ENCODE measurements around the gene OR2A12.
"Not testable (repeated sequence)": the region's sequence is repeated elsewhere in the genome, so short reads cannot be mapped to it uniquely, and the experiment has no call there.

OR2A12 gene, protein sequence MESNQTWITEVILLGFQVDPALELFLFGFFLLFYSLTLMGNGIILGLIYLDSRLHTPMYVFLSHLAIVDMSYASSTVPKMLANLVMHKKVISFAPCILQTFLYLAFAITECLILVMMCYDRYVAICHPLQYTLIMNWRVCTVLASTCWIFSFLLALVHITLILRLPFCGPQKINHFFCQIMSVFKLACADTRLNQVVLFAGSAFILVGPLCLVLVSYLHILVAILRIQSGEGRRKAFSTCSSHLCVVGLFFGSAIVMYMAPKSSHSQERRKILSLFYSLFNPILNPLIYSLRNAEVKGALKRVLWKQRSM

DNA sequence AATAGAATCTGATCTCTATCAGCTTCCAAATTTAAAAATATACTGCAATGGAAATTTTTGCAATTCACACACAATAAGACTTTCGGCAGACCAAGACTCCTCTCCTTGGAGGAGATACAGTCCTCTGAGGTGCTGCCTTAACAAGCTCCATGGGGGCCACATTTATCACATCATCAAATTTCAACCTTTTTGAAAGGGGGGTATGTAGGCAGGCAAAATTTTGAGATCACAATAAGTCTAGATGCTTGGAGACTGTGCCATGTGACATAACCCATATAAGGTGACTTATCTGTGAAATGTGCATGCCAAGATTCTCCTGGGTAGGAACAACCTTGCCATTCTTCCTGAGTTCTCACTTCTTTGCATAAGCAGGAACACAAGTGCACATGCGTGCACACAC, at the start of gene OR2A12:
Gene OR2A12, plus strand, starts transcription at position 301 of the 400 bp plus-strand sequence. CDS start 8,830 bp downstream, outside the sequence.
- no peak for DNase-seq (ENCODE audit: low read depth, low spot score)
- no peak within 1 kb of the TSS for H3K27ac ChIP-seq

DNA sequence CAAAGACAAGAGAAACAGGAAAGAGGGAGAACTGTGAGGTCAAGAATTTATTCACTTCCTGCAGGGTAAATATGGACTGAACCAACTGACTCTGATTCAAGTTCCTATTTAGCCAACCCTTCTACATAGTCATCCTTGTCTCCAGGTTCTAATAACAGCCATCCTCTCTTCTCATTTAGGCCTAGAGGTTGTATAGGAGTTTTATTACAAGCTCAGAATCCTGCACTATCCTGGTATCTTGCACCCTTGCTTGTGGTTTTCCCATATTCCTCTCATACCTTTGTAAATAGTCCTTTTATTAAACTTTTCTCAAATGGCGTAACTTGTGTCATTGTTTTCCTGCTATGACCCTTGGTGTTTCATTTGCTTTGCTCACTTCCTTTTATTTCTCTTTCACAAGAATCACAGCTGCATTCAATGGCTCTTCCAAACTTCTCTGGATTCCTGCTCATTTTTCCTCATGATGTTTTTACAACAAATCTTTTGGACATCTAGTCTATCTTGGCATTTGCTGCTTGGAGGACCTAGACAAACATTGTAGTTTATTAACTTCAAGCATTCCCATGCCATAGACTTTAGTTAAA, 49.7 kb upstream of the OR2A12 start:
- H3K27ac ChIP-seq, result no peak overlapping the region
- DNase-seq (ENCODE audit: low read depth, low spot score), result no peak

DNA sequence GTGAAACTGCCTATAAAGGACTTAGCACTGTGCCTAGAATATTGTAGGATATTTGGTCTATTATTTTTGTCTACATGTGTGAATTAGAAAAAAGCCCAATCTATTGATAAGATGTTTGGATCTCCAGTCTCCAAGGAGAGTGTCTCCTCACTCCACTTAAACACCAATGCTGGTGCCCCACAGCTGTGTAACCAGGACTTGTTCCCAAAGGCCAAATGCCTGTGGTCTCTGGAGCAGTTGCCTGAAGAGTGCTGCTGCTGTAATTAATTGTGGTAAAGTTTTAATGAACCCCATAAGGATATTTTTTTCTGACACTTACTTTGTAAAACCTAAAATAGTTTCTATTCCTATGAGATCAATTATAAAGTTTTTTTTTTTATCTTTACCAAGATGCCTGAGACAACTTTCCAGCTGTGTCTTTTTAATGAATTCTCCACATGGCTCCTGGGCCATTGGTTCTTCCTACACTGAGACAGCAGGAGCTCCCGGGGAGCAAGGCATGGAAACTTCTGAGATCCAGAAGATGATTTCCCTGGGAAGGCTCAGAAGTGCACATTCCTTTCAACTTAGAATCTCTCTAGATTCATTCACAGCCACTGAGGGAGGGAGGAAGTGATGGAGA, 48.6 kb upstream of the OR2A12 start:
- no peak overlapping the region for H3K27ac ChIP-seq
- no peak for DNase-seq (ENCODE audit: low read depth, low spot score)

DNA sequence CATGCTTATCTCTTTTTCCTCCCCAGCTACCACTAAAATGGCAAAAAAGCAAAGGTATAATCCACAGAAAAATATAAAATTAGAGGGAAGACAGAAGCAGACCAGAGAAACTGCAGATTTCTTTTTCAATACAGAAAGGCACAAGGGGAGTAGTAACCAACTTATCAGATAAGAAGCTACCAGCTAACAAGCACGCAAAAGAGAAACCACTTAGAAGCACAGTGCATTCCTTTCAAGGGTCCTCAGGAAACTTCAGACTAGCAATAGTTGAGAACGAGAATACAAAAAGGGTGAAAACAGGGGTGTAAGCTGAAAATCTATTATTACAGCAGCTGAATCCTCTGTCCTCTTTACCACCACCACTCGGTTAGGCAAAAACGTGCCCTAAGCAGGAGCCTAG, 47.2 kb upstream of the OR2A12 start:
- no peak for DNase-seq (ENCODE audit: low read depth, low spot score)

DNA sequence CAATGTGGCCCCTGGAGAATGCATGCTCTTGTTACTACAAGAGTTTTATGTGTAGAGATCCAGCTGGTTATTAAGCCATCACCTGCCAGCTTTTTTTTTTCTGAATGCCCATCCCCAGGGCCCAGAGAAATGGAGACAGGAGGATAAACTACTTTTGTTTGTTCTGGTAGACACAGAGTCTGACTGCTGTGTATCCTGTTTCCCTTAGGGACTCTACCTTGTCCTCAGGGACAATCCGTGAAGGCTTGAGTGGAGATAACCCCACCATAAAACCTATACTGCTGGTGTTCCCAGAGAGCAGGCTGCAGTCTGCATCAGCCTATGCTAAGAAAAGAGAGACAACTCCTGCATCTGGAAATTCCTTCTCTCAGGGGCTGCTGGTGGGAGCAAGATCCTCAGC, 37.4 kb upstream of the OR2A12 start, which contains the start of gene OR2A5:
Gene OR2A5, plus strand, starts transcription at position 301 of the 400 bp plus-strand sequence. CDS start 1,454 bp downstream, outside the sequence.
- no peak within 1 kb of the TSS for H3K27ac ChIP-seq
- no peak for DNase-seq (ENCODE audit: low read depth, low spot score)

More for the DNA sequence above, 47.2 kb upstream of the OR2A12 start:
- H3K27ac ChIP-seq, result no peak overlapping the region

DNA sequence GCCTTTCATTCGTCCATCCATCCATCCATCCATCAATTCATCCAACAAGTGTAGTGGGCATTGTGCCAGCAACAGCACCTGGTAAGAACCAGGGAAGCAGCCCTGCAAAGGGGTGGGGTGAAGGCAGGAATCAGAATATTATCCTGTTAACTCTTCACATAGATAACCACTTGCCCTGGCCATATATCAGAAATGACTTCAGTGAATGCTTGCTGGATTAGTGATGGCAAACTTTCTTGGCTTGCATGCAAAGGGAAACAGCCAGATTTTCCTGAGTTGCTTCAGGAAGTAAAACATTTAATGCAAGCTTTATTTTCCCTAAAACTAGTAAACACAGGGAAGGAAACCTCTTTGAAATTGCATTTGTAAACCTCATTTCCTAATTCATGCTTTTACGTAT, 36.6 kb upstream of the OR2A12 start:
- no peak for DNase-seq (ENCODE audit: low read depth, low spot score)

DNA sequence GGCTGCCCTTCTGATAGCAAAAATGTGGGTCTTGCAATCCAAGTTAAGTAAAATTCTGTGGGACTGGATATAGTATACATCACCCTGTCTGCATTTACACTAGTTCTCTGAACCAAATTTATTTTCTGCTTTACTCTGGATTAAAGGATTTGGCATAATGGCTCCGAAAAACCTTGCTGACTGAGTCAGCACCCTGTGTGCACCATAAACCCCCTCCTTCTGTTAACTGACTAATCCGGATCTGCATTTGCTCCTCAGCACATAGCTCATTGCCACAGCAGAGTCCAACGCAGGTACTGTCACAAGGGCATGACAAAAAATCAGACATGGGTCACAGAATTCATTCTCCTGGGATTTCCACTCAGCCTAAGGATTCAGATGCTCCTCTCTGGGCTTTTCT, 36.0 kb upstream of the OR2A12 start:
- no peak for DNase-seq (ENCODE audit: low read depth, low spot score)
- no peak overlapping the region for H3K27ac ChIP-seq

More for the DNA sequence above, 36.6 kb upstream of the OR2A12 start:
- H3K27ac ChIP-seq, result no peak overlapping the region

DNA sequence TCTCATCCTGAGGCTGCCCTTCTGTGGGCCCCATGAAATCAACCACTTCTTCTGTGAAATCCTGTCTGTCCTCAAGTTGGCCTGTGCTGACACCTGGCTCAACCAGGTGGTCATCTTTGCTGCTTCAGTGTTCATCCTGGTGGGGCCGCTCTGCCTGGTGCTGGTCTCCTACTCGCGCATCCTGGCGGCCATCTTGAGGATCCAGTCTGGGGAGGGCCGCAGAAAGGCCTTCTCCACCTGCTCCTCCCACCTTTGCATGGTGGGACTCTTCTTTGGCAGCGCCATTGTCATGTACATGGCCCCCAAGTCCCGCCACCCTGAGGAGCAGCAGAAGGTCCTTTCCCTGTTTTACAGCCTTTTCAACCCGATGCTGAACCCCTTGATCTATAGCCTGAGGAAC, 35.2 kb upstream of the OR2A12 start:
- not testable (repeated sequence) for H3K27ac ChIP-seq; DNase-seq (ENCODE audit: low read depth, low spot score)

DNA sequence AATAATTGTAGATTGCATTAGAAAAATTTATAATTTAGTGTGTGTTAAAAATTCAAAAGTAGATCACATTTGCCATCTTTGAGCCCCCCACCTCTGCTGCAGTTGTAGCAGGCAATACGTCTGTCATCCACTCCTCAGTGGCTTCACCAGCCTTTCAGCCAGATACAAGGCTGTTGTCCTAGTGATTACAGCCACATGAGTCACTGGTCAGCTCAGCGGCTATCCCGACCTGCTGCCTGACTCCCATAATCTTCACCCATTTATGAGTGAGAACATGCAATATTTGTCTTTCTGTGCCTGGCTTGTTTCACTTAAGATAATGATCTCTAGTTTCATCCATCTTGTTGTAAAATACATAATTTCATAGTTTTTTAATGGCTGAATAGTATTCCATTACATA, 28.1 kb upstream of the OR2A12 start:
- H3K27ac ChIP-seq, result no peak overlapping the region
- DNase-seq (ENCODE audit: low read depth, low spot score), result no peak

DNA sequence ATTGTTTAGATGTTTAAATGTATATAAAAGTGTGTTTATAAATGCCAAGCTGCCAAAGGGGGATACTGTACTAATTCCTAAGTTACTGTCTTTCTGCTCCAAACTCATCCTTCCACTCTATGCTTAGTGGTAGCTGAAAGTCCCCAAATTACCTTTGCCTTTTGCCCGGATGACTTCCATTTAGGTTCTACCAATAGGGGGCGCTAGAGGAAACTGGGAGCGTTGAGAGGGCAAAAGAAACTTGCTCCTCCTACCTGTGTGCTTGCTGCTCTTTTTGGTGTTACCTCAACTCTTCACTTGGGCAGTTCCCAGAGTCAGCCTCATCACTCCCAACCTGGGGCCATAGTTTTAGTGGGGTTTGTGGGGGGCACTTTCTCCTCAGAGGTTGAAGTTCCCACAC, 22.4 kb upstream of the OR2A12 start:
- no peak overlapping the region for H3K27ac ChIP-seq
- no peak for DNase-seq (ENCODE audit: low read depth, low spot score)

DNA sequence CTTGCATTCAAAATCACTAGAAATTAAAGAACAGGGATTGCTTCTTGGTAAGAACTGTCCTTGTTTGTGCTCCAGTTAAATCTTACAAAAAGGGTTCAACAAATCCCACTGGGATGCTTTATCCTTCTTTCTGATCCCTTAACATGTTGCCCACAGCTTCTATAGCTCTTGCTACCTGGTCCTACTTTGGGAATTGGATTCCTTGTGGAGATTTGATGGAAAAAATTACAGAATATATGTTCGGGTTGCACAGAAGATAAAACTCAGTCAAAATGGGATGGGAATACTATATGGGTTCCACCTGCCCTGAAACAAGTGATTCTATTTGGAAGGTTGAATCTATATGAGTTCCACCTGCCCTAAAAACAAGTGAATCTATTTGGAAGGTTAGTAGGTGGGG, 16.6 kb upstream of the OR2A12 start, which contains the start of gene OR2A25:
Gene OR2A25, plus strand, starts transcription at position 301 of the 400 bp plus-strand sequence. CDS start 4,409 bp downstream, outside the sequence.
- DNase-seq (ENCODE audit: low read depth, low spot score), result no peak
- H3K27ac ChIP-seq, result no peak within 1 kb of the TSS

DNA sequence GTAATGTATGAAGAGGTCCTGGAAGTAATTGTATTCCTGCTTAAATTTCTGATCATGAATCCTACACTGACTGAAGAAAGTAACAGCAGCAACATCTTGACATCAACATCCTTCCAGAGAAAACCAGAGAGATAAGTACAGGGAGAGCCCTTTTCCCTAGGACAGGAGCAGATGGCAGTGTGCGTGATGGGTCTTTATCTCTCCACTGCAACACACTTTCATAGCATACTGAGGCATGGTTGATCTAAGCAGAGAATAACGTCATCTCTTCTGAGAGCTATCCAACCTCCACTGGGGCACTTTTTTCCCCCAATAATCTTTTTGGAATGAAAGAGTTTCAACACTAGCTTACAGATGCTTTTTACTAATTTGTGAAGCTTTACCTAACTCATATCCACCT, 16.1 kb upstream of the OR2A12 start:
- no peak overlapping the region for H3K27ac ChIP-seq
- no peak for DNase-seq (ENCODE audit: low read depth, low spot score)

DNA sequence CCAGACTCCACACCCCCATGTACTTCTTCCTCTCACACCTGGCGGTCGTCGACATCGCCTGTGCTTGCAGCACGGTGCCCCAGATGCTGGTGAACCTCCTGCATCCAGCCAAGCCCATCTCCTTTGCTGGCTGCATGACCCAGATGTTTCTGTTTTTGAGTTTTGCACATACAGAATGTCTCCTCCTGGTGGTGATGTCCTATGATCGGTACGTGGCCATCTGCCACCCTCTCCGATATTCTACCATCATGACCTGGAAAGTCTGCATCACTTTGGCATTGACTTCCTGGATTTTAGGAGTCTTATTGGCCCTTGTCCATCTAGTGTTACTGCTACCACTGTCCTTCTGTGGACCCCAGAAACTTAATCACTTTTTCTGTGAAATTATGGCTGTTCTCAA, 11.7 kb upstream of the OR2A12 start:
- DNase-seq (ENCODE audit: low read depth, low spot score), result no peak
- no peak overlapping the region for H3K27ac ChIP-seq

DNA sequence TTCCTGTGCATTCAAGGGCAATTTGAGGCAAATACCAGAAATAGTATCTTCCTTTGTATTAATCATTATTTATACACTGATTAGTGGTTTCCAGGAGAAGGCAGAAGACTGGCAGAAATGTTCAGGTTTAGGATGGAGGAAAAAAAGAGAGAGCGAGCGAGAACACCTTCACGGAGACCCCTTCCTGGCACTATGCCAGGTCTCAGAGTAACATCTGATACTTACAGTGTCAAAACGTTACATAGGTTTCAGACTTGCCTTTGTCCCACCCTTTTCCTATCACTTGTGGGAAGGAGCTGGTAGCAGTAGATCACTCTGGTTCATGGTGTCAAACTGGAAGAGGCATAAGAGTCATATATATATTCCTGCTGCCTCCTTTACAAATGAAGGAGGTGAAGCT, 652 bp downstream of the OR2A12 start:
- no peak overlapping the region for H3K27ac ChIP-seq
- no peak for DNase-seq (ENCODE audit: low read depth, low spot score)

DNA sequence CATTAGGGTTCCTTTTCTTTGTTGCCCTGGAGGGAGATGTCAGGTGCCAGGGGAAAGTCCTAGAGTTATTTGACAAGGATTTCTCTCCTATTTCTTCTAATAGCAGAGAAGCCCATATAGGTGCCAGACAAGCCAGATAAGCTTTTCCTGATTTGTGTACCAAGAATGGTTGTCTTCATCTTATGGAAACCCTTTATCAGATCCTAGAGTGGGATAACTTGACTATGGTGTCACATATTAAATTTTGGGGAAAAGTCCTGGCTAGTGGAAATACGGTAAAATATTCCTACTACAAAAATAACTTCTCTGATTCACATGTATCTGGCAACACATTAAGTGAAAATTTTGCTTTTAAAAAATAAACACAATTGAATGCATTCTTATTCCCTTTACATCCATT, 1.2 kb downstream of the OR2A12 start:
- DNase-seq (ENCODE audit: low read depth, low spot score), result no peak

DNA sequence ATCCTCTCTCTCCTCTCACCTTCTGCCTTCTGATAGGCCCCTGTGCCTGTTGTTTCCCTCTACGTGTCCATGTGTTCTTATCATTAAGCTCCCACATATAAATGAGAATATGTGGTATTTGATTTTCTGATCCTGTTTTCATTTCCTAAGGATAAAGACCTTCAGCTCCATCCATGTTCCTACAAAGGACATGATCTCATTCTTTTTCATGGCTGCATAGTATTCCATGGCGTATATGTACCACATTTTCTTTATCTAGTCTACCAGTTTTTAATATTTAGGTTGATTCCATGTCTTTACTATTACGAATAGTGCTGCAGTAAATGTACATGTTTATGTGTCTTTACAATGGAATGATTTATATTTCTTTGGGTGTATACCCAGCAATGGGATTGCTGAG, 4.6 kb downstream of the OR2A12 start:
- DNase-seq (ENCODE audit: low read depth, low spot score), result no peak
- no peak overlapping the region for H3K27ac ChIP-seq

More for the DNA sequence above, 1.2 kb downstream of the OR2A12 start:
- H3K27ac ChIP-seq, result no peak overlapping the region

DNA sequence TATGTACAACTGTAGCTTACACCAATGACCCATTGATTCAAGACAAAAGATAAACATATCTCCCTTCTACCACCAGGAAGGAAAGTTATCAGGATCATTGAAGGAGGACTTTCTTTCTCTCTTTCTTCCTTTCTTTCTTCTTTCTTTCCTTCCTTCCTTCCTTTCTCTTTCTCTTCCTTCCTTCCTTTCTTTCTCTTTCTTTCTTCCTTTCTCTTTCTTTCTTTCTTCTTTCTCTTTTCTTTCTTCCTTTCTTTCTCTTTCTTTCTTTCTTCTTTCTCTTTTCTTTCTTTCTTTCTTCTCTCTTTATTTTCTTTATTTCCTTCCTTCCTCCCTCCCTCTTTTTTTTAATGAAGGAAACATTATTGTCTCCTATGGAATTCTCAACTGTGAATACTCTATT, 12.7 kb downstream of the OR2A12 start:
- no peak for DNase-seq (ENCODE audit: low read depth, low spot score)
- H3K27ac ChIP-seq, result no peak overlapping the region

DNA sequence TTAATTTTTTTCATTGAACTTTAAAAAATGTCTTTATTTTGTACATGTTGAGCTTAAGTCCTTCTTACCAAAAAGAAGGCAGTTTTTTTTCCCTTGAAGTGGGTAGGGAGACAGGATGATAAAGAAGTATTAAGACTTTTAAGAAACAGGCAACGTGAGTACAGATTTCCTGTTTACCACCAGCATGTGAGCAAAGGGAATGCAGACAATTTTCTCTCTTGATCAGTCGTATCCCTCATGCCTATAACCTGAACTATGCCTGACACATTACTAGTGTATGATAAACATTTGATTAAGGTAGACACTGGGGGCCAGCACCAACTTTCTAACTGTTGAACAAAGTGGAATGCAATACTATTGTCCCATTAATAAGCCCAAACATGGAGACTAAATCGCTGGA, 14.5 kb downstream of the OR2A12 start:
- DNase-seq (ENCODE audit: low read depth, low spot score), result no peak
- no peak overlapping the region for H3K27ac ChIP-seq

DNA sequence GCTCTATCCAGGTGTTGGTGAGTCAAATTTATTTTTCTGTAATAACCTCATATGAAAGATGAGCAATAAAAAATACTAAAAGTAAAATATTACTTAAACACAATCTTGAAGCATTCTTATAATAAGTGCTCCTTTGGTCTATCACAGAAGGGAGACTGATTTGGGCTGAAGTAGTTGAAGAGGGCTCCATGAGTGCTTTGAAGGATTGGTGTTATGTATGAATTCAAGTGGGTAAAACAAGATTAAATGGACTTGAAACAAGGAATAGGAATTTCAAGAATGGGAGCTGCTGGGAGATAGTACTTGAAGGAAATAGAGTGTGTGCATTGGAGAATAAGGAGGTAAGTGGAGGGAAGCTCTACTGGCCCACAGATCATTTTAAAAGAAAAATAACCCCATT, 16.0 kb downstream of the OR2A12 start:
- H3K27ac ChIP-seq, result no peak overlapping the region
- DNase-seq (ENCODE audit: low read depth, low spot score), result no peak

DNA sequence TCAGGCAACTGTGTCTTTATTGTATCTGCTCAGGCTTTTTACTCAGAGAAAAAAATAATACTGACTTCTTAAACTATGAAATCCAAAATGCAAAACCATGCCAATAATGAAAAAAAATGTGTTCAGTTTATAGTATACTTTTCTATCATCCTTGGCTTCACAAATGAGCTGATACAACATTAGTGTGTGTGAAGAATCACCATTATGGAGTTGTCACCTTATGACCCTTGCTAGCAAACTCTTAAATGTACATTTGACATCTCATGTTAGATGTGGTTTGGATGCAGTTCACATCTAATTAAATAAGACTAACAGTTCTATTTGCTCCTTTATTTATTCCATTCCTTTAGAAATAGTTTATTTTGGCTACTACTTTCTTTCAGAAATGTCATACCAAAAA, 19.1 kb downstream of the OR2A12 start:
- H3K27ac ChIP-seq, result no peak overlapping the region
- no peak for DNase-seq (ENCODE audit: low read depth, low spot score)

DNA sequence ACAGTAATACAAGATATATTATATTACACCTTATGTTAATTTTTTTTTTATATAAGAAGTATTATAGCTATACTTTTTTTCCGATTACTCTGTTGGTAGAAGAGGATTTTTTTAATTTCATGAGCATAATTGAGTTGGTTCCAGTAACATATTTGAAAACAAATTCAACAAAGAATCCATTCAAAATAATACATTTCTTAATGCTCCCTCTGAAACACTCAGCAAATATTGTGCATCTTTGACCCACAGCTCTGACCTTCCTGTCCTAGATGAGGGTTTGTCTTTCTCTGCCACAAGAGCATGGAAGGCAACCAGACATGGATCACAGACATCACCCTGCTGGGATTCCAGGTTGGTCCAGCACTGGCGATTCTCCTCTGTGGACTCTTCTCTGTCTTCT, 23.2 kb downstream of the OR2A12 start, which contains the start of gene OR2A2:
Gene OR2A2, plus strand, starts transcription at position 301 of the 400 bp plus-strand sequence. Its CDS starts 0 bp downstream, at position 301.
- no peak for DNase-seq (ENCODE audit: low read depth, low spot score)
- H3K27ac ChIP-seq, result no peak within 1 kb of the TSS

All from epithelial cell of prostate (primary cell).